H1 (cell line): ENCODE data around the gene SDSL. TPM values are rescaled to one million over a fixed set of nuclear protein-coding genes. Genes with fewer than 3 reads are reported as not detected.

Experiments used
- ATF3 ChIP-seq: IDR thresholded peaks from 2 replicates; pipeline ENCODE4 v1.6.1; 2011; ENCODE audit warnings: low read depth, mild to moderate bottlenecking, low read length; ENCODE audit not compliant: insufficient read depth
- CTCF ChIP-seq, 3 experiments: IDR thresholded peaks; 1 replicate in 2 of 3; 2 replicates in 1 of 3; pipeline versions ENCODE4 v1.5.1 to v1.6.1; 2011; ENCODE audit warnings: low read length in 3 of 3, mild to moderate bottlenecking in 3 of 3, inconsistent platforms in 2 of 3, low read depth in 1 of 3, moderate library complexity in 1 of 3; ENCODE audit not compliant: insufficient read depth in 1 of 3; ENCODE audit errors: control extremely low read depth in 1 of 3
- EZH2 ChIP-seq: fragments of 200-600 bp; sonication (generic); IDR thresholded peaks from 2 replicates; pipeline ENCODE4 v1.7.1; 2012; ENCODE audit warnings: low read depth, mild to moderate bottlenecking, moderate library complexity, low read length, inconsistent platforms; ENCODE audit not compliant: severe bottlenecking
- KDM1A ChIP-seq: fragments of 200-600, 300-600 bp; sonication (generic); IDR thresholded peaks from 2 replicates; pipeline ENCODE4 v1.7.1; 2016; ENCODE audit warnings: mild to moderate bottlenecking, low read length, borderline replicate concordance
- POLR2A ChIP-seq, 2 experiments: IDR thresholded peaks; 1 replicate in 1 of 2; 2 replicates in 1 of 2; pipeline ENCODE4 v1.6.1; 2011; ENCODE audit warnings: low read depth in 2 of 2, low read length in 2 of 2, mild to moderate bottlenecking in 2 of 2; ENCODE audit errors: control extremely low read depth in 1 of 2
- SIX5 ChIP-seq: IDR thresholded peaks from 2 replicates; pipeline ENCODE4 v1.6.1; 2011; ENCODE audit warnings: mild to moderate bottlenecking, low read depth, low read length
- SP1 ChIP-seq: IDR thresholded peaks from 2 replicates; pipeline ENCODE4 v1.6.1; 2011; ENCODE audit warnings: low read depth, low read length
- SUZ12 ChIP-seq: fragments of 200-600 bp; sonication (generic); IDR thresholded peaks from 2 replicates; pipeline ENCODE4 v1.6.1; 2012; ENCODE audit warnings: mild to moderate bottlenecking, inconsistent platforms, low read length, moderate library complexity, mixed read lengths
- TBP ChIP-seq: IDR thresholded peaks from 2 replicates; pipeline ENCODE4 v1.6.1; 2011; ENCODE audit warnings: low read depth, low read length, improper control_type of control experiment
- TEAD4 ChIP-seq: IDR thresholded peaks from 2 replicates; pipeline ENCODE4 v1.6.1; 2012; ENCODE audit warnings: low read depth, low read length, inconsistent platforms, mixed read lengths
- polyA plus RNA-seq, 7 experiments: library from polyadenylated mRNA; depleted of rRNA in 3 of 7; stranded (reverse) in 5 of 7; unstranded in 2 of 7; fragments of >200 nt in 5 of 7; fragments of 200-250 nt in 2 of 7; gene quantifications; 1 replicate in 5 of 7; 2 replicates in 1 of 7; 4 replicates in 1 of 7; pipeline versions ENCODE4 v1.2.1 to v1.2.3, GENCODE V29; 2011 to 2013; ENCODE audit warnings: missing spikeins in 2 of 7, mixed read lengths in 2 of 7
- total RNA-seq: library from RNA; stranded (reverse); fragmentation: NEBNext Ultra II Directional; extraction: Animal tissue kit (Norgen Biotek cat#: 25700); gene quantifications from 2 replicates; pipeline ENCODE4 v1.2.1, GENCODE V29; 2021

The SDSL gene
- total and polyA plus RNA-seq, 2 of the 8 experiments (the other 6 are each of a cell fraction or from before 2014, with no cell fraction given) = 0.69 to 1.3 TPM

- TF ChIP-seq EZH2 = peak; percentile 86
- TF ChIP-seq TEAD4 = no peak
- no peak for TF ChIP-seq ATF3
- TF ChIP-seq TBP = no peak
- no peak for TF ChIP-seq SIX5
- TF ChIP-seq CTCF (IDR thresholded peaks at IDR 0.05; ENCODE audit: control extremely low read depth in 1 of 3, insufficient read depth in 1 of 3, low read depth in 1 of 3, low read length in 3 of 3) = no peak
- no peak for TF ChIP-seq SP1
- peak; percentile 97 for TF ChIP-seq SUZ12
- TF ChIP-seq POLR2A (IDR thresholded peaks at IDR 0.05; ENCODE audit: control extremely low read depth in 1 of 2, low read depth in 2 of 2, low read length in 2 of 2) = no peak
- TF ChIP-seq KDM1A = no peak
Observed at GRCh38 chr12:113466454-113467141, 44.4 kb downstream of the SDSL start (continued).
